Dermis microvascular lymphatic vessel endothelial cell (primary cell): Measurements from ENCODE around the gene ALDH1A1. TPM values are rescaled to one million over a fixed set of nuclear protein-coding genes. Genes with fewer than 3 reads are reported as not detected.

Source experiments
- DNase-seq, 2 donors: peaks; one replicate each; pipeline versions ENCODE4 v3.0.0 to v3.0.0-alpha.2; 2010; ENCODE audit warnings: low read depth in 2 of 2
- total RNA-seq: library from RNA; depleted of rRNA; stranded (reverse); fragments of >200 nt; gene quantifications from 2 replicates; pipeline ENCODE4 v1.2.1, GENCODE V29; 2014

The ALDH1A1 gene
- total RNA-seq, 1 donor from 2014 or later, result 738 TPM

GRCh38 chr9:72857624-72857996, 95.2 kb downstream of the ALDH1A1 start:
- DNase-seq, result no peak

- DNase-seq, result peak; percentile 62 to 74
Measured at GRCh38 chr9:72856972-72857623, 95.8 kb downstream of the ALDH1A1 start.

- no peak for DNase-seq
Measured at GRCh38 chr9:72855890-72856523, 96.8 kb downstream of the ALDH1A1 start.

GRCh38 chr9:72855321-72855720, 97.5 kb downstream of the ALDH1A1 start:
- no peak for DNase-seq

Other genes starting within 250 kb of the ALDH1A1 start
- gene ANXA1, start 198.8 kb upstream of the ALDH1A1 start, total RNA-seq, result 541 and 583 TPM in 2 replicates